Uterus (tissue), 4 donors: ENCODE results near the gene IDH3A. TPM values are rescaled to one million over a fixed set of nuclear protein-coding genes. Genes with fewer than 3 reads are reported as not detected.

Experiments used
- total RNA-seq, 4 donors: library from RNA; depleted of rRNA in 3 of 4; stranded (reverse); fragments of >200 nt in 3 of 4; gene quantifications; one replicate each; pipeline versions ENCODE4 v1.1.0 to v1.2.4, GENCODE V29; 2014 to 2023
- donor health status: DM: yes; HTN: yes; CAD: no.

Gene IDH3A
- total RNA-seq, 4 donors from 2014 or later = 60.1 to 118 (median 86.4) TPM

Other genes with a start within 250 kb of the IDH3A start
- gene TBC1D2B, start 71.7 kb upstream of the IDH3A start, total RNA-seq = 10 to 100 TPM; 27.7 to 89.0 (median 57.9) TPM
- gene SH2D7, start 56.8 kb upstream of the IDH3A start, total RNA-seq = not detected
- 10 to 100 TPM in 2 of 4 donors, 1 to 10 TPM in 2; 4.4 to 11.3 (median 7.8) TPM for gene CIB2, start 17.9 kb upstream of the IDH3A start, total RNA-seq
- 1 to 10 TPM in 1 of 4 donors, not detected in 3; 3.5 TPM for gene ACSBG1, start 85.2 kb downstream of the IDH3A start, total RNA-seq
- 10 to 100 TPM in 3 of 4 donors, 1 to 10 TPM in 1; 2.6 to 16.8 (median 14.6) TPM for gene DNAJA4, start 115.2 kb downstream of the IDH3A start, total RNA-seq
- gene SKIC8, start 150.2 kb downstream of the IDH3A start, total RNA-seq = 10 to 100 TPM; 29.4 to 85.0 (median 62.9) TPM
- gene CRABP1, start 191.0 kb downstream of the IDH3A start, total RNA-seq = 1 to 10 TPM in 1 of 4 donors, not detected in 3; 3.4 TPM